DND-41 (cell line): Measurements from ENCODE around the gene NEAT1.

Experiments used
- ATAC-seq: fragments of 200-7000 bp; cut with Tn5 transposase; 3 replicates; pipeline ENCODE4 v1.9.1; 2021; ENCODE audit warnings: low read depth; ENCODE audit not compliant: insufficient read depth
- DNase-seq: peaks from one replicate; pipeline ENCODE4 v3.0.0-alpha.2; 2020
- H2AFZ ChIP-seq: 2 replicates; pipeline ENCODE4 v1.6.0; 2012; ENCODE audit warnings: low read depth, low read length
- H3K27ac ChIP-seq: 2 replicates; pipeline ENCODE4 v1.5.1; 2012; ENCODE audit warnings: low read length, inconsistent platforms
- H3K27me3 ChIP-seq: fragments of 200-600 bp; sonication (generic); 2 replicates; pipeline ENCODE4 v1.6.0; 2012; ENCODE audit warnings: low read length, mild to moderate bottlenecking, inconsistent platforms; ENCODE audit not compliant: insufficient read depth, poor library complexity
- H3K36me3 ChIP-seq: 2 replicates; pipeline ENCODE4 v1.5.1; 2012; ENCODE audit warnings: low read length, inconsistent platforms; ENCODE audit not compliant: insufficient read depth
- H3K4me1 ChIP-seq: 2 replicates; pipeline ENCODE4 v1.5.1; 2012; ENCODE audit warnings: mild to moderate bottlenecking, low read length; ENCODE audit not compliant: insufficient read depth
- H3K4me2 ChIP-seq: 2 replicates; pipeline ENCODE4 v1.6.0; 2012; ENCODE audit warnings: mild to moderate bottlenecking, moderate library complexity, low read length, inconsistent platforms; ENCODE audit not compliant: insufficient read depth
- H3K4me3 ChIP-seq, 2 experiments: fragments of 200-600 bp in 1 of 2; shearing (Covaris generic) in 1 of 2; 2 replicates each; pipeline ENCODE4 v1.5.1; 2012 to 2016; ENCODE audit warnings: inconsistent platforms in 2 of 2, low read length in 2 of 2, mild to moderate bottlenecking in 2 of 2, low read depth in 1 of 2, moderate library complexity in 1 of 2
- H3K79me2 ChIP-seq: 2 replicates; pipeline ENCODE4 v1.6.0; 2012; ENCODE audit warnings: low read length, inconsistent platforms; ENCODE audit not compliant: insufficient read depth
- H3K9ac ChIP-seq: 2 replicates; pipeline ENCODE4 v1.6.0; 2012; ENCODE audit warnings: low read depth, mild to moderate bottlenecking, inconsistent platforms, low read length, moderate library complexity
- H3K9me3 ChIP-seq: 2 replicates; pipeline ENCODE4 v1.5.1; 2012; ENCODE audit warnings: low read length, moderate library complexity, mild to moderate bottlenecking, inconsistent platforms; ENCODE audit not compliant: insufficient read depth, severe bottlenecking
- H4K20me1 ChIP-seq: 2 replicates; pipeline ENCODE4 v1.6.0; 2012; ENCODE audit warnings: low read length; ENCODE audit not compliant: insufficient read depth
- EZH2 ChIP-seq: IDR thresholded peaks from 3 replicates; pipeline ENCODE4 v1.6.1; 2012; ENCODE audit warnings: borderline replicate concordance, low read depth, mild to moderate bottlenecking, moderate library complexity, low read length, inconsistent platforms; ENCODE audit not compliant: severe bottlenecking
- TF ChIP-seq, protein P1 (sequence below): IDR thresholded peaks from 2 replicates; pipeline ENCODE4 v1.5.1; 2012; ENCODE audit warnings: borderline replicate concordance, low read length, moderate library complexity, mild to moderate bottlenecking; ENCODE audit not compliant: poor library complexity, severe bottlenecking; ENCODE audit errors: extremely low read depth

The NEAT1 gene

DNA sequence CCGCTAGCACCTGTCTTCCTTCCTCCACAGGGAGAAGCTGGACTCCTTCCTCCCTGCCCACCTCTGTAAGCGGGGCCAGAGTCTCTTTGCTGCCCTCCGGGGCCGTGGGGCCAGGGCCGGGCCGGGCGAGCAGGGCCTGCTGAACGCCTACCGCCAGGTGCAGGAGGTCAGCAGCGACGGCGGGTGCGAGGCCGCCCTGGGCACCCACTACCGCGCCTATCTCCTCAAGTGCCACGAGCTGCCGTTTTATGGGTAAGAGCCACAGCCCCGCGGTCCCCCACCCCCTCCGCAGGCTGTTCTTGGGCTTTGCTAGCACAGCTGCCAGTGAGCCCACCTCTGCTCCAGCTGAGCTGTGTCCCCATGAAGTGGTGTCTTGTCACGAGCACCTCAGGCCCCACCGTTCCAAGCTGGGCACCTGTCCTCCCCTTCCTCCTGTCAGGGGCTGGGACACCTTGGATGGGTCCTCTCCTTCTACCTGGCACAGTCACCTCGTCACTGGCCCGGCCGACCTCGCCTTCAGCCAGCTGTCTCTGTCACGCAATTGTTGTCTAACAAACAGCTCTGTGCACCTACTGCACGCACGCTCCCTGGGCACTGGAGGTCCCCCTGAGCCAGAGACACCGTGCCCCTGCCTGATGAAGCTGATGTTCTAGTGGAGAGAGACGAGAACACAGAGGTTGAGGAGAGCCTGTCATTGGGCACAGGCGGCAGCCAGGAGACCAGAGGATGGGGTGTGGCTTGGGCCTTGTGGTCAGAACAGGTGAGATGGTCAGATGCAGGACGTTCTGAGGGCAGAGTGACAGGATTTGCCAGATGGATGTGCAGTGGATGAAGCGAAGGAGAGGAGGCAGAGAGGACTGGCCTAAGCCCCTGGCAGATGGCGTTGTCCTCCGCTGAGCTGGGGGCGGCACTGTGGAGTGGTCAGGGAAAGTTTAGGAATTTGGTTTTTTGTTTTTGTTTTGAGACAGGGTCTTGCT lies 25.5 kb upstream of the NEAT1 start:
- H3K4me2 ChIP-seq, result no peak overlapping the region
- no peak overlapping the region for H3K9ac ChIP-seq
- no peaks in the 10 kb centered on the region for H3K27me3 ChIP-seq
- H3K9me3 ChIP-seq, result no peaks in the 10 kb centered on the region
- no peak overlapping the region for H3K4me3 ChIP-seq
- ATAC-seq, result no peak
- H3K27ac ChIP-seq, result no peak overlapping the region
- no peak for DNase-seq
- no peak for TF ChIP-seq EZH2
- TF ChIP-seq, protein P1, sequence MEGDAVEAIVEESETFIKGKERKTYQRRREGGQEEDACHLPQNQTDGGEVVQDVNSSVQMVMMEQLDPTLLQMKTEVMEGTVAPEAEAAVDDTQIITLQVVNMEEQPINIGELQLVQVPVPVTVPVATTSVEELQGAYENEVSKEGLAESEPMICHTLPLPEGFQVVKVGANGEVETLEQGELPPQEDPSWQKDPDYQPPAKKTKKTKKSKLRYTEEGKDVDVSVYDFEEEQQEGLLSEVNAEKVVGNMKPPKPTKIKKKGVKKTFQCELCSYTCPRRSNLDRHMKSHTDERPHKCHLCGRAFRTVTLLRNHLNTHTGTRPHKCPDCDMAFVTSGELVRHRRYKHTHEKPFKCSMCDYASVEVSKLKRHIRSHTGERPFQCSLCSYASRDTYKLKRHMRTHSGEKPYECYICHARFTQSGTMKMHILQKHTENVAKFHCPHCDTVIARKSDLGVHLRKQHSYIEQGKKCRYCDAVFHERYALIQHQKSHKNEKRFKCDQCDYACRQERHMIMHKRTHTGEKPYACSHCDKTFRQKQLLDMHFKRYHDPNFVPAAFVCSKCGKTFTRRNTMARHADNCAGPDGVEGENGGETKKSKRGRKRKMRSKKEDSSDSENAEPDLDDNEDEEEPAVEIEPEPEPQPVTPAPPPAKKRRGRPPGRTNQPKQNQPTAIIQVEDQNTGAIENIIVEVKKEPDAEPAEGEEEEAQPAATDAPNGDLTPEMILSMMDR, result no peak
- H4K20me1 ChIP-seq, result peaks cover 21% of the 10 kb centered on the region
- no peak overlapping the region for H2AFZ ChIP-seq
- H3K36me3 ChIP-seq, result peaks cover 76% of the 10 kb centered on the region
- no peaks in the 10 kb centered on the region for H3K4me1 ChIP-seq
- peaks cover 18% of the 10 kb centered on the region; the same call in 1 of the 2 replicates for H3K79me2 ChIP-seq

DNA sequence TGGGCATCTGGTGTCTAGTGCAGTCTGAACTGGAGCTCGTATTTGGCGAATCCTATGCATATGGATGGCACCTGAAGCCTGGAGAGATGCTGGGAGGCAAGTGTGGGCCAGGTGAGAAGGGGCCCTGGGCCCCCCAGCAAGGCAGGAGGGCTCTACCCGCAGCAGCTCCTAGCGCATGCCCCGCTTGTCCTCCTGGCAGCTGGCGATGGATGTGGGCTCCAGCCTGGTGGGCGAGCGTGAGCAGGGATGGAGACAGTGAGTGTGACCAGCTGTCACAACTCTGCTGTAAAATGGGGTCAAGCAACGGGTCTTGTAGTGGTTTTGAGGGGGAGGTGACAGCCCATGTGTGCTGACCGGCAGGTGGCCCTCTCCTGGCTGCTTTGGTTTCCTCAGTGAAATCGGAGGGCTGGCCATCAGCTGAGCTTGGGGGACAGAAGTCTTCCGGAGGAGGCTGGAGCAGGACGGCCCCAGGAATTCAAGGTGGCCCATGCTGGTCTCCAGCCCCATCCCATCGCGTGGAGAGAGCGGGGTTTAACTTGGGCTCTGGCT lies 24.2 kb upstream of the NEAT1 start:
- TF ChIP-seq, protein P1, result no peak
- TF ChIP-seq EZH2, result no peak
- Histone ChIP-seq H3K4me3 (no peak overlapping the region), H3K79me2 (peaks cover 6% of the 10 kb centered on the region; the same call in 1 of the 2 replicates), H3K27ac (no peak overlapping the region), H3K9ac (no peak overlapping the region), H2AFZ (no peak overlapping the region), H4K20me1 (peaks cover 11% of the 10 kb centered on the region; the same call in 1 of the 2 replicates), H3K4me2 (no peak overlapping the region), H3K9me3 (no peaks in the 10 kb centered on the region), H3K27me3 (no peaks in the 10 kb centered on the region), H3K36me3 (peaks cover 66% of the 10 kb centered on the region), H3K4me1 (no peaks in the 10 kb centered on the region)
- ATAC-seq (no peak), DNase-seq (no peak)

GRCh38 chr11:65399249-65399648 lies 23.3 kb upstream of the NEAT1 start:
- H3K9ac ChIP-seq, result no peak overlapping the region
- no peaks in the 10 kb centered on the region for H3K27me3 ChIP-seq
- no peak overlapping the region for H3K4me2 ChIP-seq
- H3K79me2 ChIP-seq, result no peaks in the 10 kb centered on the region
- peaks cover 66% of the 10 kb centered on the region for H3K36me3 ChIP-seq
- no peaks in the 10 kb centered on the region for H3K4me1 ChIP-seq
- H3K4me3 ChIP-seq, result no peak overlapping the region
- no peak for DNase-seq
- ATAC-seq, result no peak
- no peak overlapping the region for H3K27ac ChIP-seq
- H3K9me3 ChIP-seq, result no peaks in the 10 kb centered on the region
- H2AFZ ChIP-seq, result no peak overlapping the region
- TF ChIP-seq, protein P1, result no peak
- TF ChIP-seq EZH2, result no peak
- H4K20me1 ChIP-seq, result peaks cover 8% of the 10 kb centered on the region; the same call in 1 of the 2 replicates
